HCT116 (cell line): ENCODE results near the gene HOXA7. TPM values are rescaled to one million over a fixed set of nuclear protein-coding genes. Genes with fewer than 3 reads are reported as not detected.
A peak's percentile ranks its signal among the peaks of the same experiment; 100 is the strongest.

Experiments used
- ATAC-seq: fragments of 200-7000 bp; cut with Tn5 transposase; 2 replicates; pipeline ENCODE4 v1.9.1; 2020; ENCODE audit warnings: mild to moderate bottlenecking, moderate library complexity
- BruUV-seq: library from RNA; stranded (reverse); fragments of 400-500 nt; replicated peaks from 2 replicates; lab custom pipeline; 2021; lab: Mats Ljungman, UMichigan
- CTCF ChIA-PET: fragments of 300-600 bp; sonication (Branson Sonifier 250); formaldehyde crosslinking; loops from one replicate; lab custom pipeline; 2021; ENCODE audit warnings: antibody characterized with exemption; lab: Charles Lee
- POLR2A ChIA-PET: fragments of 300-600, 350-600 bp; sonication (Branson Sonifier 250); formaldehyde crosslinking; loops from one replicate; lab custom pipeline; 2021; ENCODE audit warnings: antibody characterized with exemption; lab: Charles Lee
- RAD21 ChIA-PET, 2 experiments: fragments of 300-600 bp; sonication (Branson Sonifier 250); formaldehyde crosslinking; loops; one replicate each; lab custom pipeline; 2023; ENCODE audit warnings: low total read pairs in 2 of 2; ENCODE audit not compliant: uncharacterized antibody in 2 of 2, unreplicated experiment in 2 of 2, low non-redundant PET in 1 of 2; lab: Charles Lee
- DNase-seq: peaks from one replicate; pipeline ENCODE4 v3.0.0-alpha.2; 2010; ENCODE audit warnings: low read depth, low spot score
- H2AFZ ChIP-seq: fragments of 200-600 bp; shearing (Covaris generic), sonication (generic); 2 replicates; pipeline ENCODE4 v1.6.1; 2017; ENCODE audit warnings: low read depth, mixed run types, mixed read lengths, antibody characterized with exemption, low read length; ENCODE audit not compliant: poor library complexity, severe bottlenecking
- H3K27ac ChIP-seq: 2 replicates; pipeline ENCODE4 v1.5.1; 2012; ENCODE audit warnings: low read depth, low read length
- H3K27me3 ChIP-seq: fragments of 200-600 bp; sonication (generic); 2 replicates; pipeline ENCODE4 v1.6.1; 2016; ENCODE audit warnings: mixed run types, low read length, mixed read lengths; ENCODE audit not compliant: insufficient read depth
- H3K36me3 ChIP-seq, 2 experiments: fragments of 200-500 bp in 1 of 2; fragments of 200-600 bp in 1 of 2; sonication (Bioruptor generic) in 1 of 2; sonication (generic) in 1 of 2; 2 replicates each; pipeline versions ENCODE4 v1.5.1 to v1.6.1; 2014 to 2016; ENCODE audit warnings: low read length in 2 of 2, inconsistent platforms in 1 of 2, mixed read lengths in 1 of 2, mixed run types in 1 of 2; ENCODE audit not compliant: insufficient read depth in 2 of 2, control insufficient read depth in 1 of 2
- H3K4me1 ChIP-seq, 2 experiments: fragments of 200-600 bp in 1 of 2; sonication (generic) in 1 of 2; 2 replicates each; pipeline versions ENCODE4 v1.5.1 to v1.6.1; 2012 to 2017; ENCODE audit warnings: low read length in 2 of 2, inconsistent platforms in 1 of 2, mild to moderate bottlenecking in 1 of 2, mixed read lengths in 1 of 2, mixed run types in 1 of 2, moderate library complexity in 1 of 2; ENCODE audit not compliant: insufficient read depth in 2 of 2, control insufficient read depth in 1 of 2
- H3K4me2 ChIP-seq: fragments of 200-600 bp; sonication (generic); 2 replicates; pipeline ENCODE4 v1.6.1; 2017; ENCODE audit warnings: mixed run types, low read length, mixed read lengths
- H3K4me3 ChIP-seq, 2 experiments: fragments of 200-600 bp in 1 of 2; sonication (generic) in 1 of 2; replicated peaks in 1 of 2; 2 replicates each; pipeline ENCODE4 v1.5.1; 2011 to 2016; ENCODE audit warnings: low read length in 2 of 2, control low read depth in 1 of 2, low read depth in 1 of 2, mild to moderate bottlenecking in 1 of 2, mixed read lengths in 1 of 2, mixed run types in 1 of 2
- H3K79me2 ChIP-seq: fragments of 200-600 bp; sonication (generic); 2 replicates; pipeline ENCODE4 v1.6.1; 2017; ENCODE audit warnings: mild to moderate bottlenecking, mixed run types, low read length, moderate library complexity, mixed read lengths; ENCODE audit not compliant: insufficient read depth
- H3K9ac ChIP-seq: fragments of 200-600 bp; sonication (generic); 2 replicates; pipeline ENCODE4 v1.6.1; 2016; ENCODE audit warnings: low read length, mixed read lengths
- H3K9me2 ChIP-seq: fragments of 200-600 bp; sonication (generic), shearing (Covaris generic); 2 replicates; pipeline ENCODE4 v1.6.1; 2017; ENCODE audit warnings: mixed run types, mild to moderate bottlenecking, moderate library complexity; ENCODE audit not compliant: insufficient read depth
- H3K9me3 ChIP-seq, 2 experiments: fragments of 200-500 bp in 1 of 2; fragments of 200-600 bp in 1 of 2; sonication (Bioruptor generic) in 1 of 2; sonication (generic) in 1 of 2; 2 replicates each; pipeline ENCODE4 v1.6.1; 2014 to 2017; ENCODE audit warnings: low read length in 2 of 2, mixed read lengths in 2 of 2, inconsistent platforms in 1 of 2, low read depth in 1 of 2, mild to moderate bottlenecking in 1 of 2, mixed run types in 1 of 2, moderate library complexity in 1 of 2; ENCODE audit not compliant: control insufficient read depth in 1 of 2, insufficient read depth in 1 of 2
- H4K20me1 ChIP-seq: fragments of 200-600 bp; sonication (generic), shearing (Covaris generic); 2 replicates; pipeline ENCODE4 v1.6.1; 2017; ENCODE audit warnings: mixed run types, mild to moderate bottlenecking, moderate library complexity; ENCODE audit not compliant: insufficient read depth
- CBX3 ChIP-seq: IDR thresholded peaks from 2 replicates; pipeline ENCODE4 v1.6.1; 2012; ENCODE audit warnings: low read depth
- CEBPB ChIP-seq: IDR thresholded peaks from 2 replicates; pipeline ENCODE4 v1.6.1; 2012; ENCODE audit warnings: low read depth
- FOSL1 ChIP-seq: IDR thresholded peaks from 2 replicates; pipeline ENCODE4 v1.6.1; 2012; ENCODE audit warnings: low read depth
- POLR2A ChIP-seq: IDR thresholded peaks from 2 replicates; pipeline ENCODE4 v1.7.0; 2011; ENCODE audit warnings: borderline replicate concordance; ENCODE audit not compliant: insufficient read depth, insufficient read length; ENCODE audit errors: extremely low read depth
- POLR2AphosphoS5 ChIP-seq: IDR thresholded peaks from 2 replicates; pipeline ENCODE4 v1.6.1; 2011; ENCODE audit warnings: mild to moderate bottlenecking, low read depth, low read length, moderate library complexity
- SIN3A ChIP-seq: IDR thresholded peaks from 2 replicates; pipeline ENCODE4 v1.6.1; 2012; ENCODE audit warnings: low read depth
- TCF7L2 ChIP-seq: IDR thresholded peaks from 2 replicates; pipeline ENCODE4 v1.7.0; 2011; ENCODE audit warnings: borderline replicate concordance, inconsistent platforms; ENCODE audit not compliant: insufficient read depth, insufficient read length; ENCODE audit errors: extremely low read depth
- ZNF274 ChIP-seq: fragments of 200-500 bp; sonication (Bioruptor generic); IDR thresholded peaks from 2 replicates; pipeline ENCODE4 v1.6.1; 2014; ENCODE audit warnings: mild to moderate bottlenecking, low read depth, low read length, inconsistent platforms
- intact Hi-C: fragments of 100-400 bp; cut with micrococcal nuclease; formaldehyde crosslinking; loops from 2 replicates; pipeline ENCODE4 v1.10.0; 2022
- total RNA-seq: library from RNA; stranded (reverse); gene quantifications from one replicate; pipeline ENCODE4 v1.2.1, GENCODE V29; 2021; ENCODE audit not compliant: unreplicated experiment
- TF ChIP-seq, protein P1 (sequence below): IDR thresholded peaks from 2 replicates; pipeline ENCODE4 v1.6.1; 2011; ENCODE audit warnings: mild to moderate bottlenecking, low read length, moderate library complexity; ENCODE audit not compliant: insufficient replicate concordance; ENCODE audit errors: extremely low read depth
- TF ChIP-seq, protein P2 (sequence below): IDR thresholded peaks from 2 replicates; pipeline ENCODE4 v1.6.1; 2012
- TF ChIP-seq, protein P3 (sequence below): IDR thresholded peaks from 2 replicates; pipeline ENCODE4 v1.6.1; 2012

HOXA7 gene
- total RNA-seq, 1 experiment from 2014 or later = 15.0 TPM

DNA sequence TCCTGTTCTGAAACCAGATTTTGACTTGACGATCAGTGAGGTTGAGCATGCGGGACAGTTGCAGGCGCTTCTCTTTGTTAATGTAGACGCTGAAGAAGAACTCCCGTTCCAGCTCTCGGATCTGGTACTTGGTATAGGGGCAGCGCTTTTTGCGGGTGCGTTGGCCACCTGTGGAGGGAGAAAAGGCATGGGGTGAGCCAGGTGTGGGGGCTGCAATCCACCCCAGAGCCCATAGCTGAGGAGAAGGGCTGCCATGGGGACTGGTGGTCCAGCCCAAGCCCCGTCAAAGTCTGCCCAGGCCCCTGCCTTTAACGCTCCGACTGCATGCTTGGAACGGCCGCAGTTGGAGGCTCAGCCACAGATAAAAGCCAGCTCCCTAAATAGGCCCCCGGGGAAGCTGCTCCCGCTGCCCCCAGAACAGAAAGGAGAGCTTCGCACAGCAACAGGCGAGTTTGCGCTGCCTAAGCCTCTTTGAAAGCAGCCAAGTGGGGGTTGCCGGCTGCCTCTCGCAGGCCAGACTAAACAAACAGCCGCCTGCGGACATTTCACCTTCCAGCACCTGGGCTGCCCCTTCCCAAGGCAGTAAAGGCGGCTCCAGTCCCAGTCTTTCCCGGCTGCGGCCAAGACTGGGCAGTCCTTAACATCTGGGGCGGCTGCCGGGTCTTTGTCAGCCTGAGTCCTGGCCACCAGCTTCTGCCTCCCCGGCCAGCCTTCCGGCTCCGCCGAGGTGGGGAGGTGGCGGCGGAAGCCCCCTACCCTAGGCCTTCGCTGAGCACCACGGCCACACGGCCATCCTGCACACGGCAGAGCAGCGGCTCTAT, 26.6 kb upstream of the HOXA7 start:
- Histone ChIP-seq H3K79me2 (peaks cover 19% of the 10 kb centered on the region; the same call in 1 of the 2 replicates), H3K36me3 (no peaks in the 10 kb centered on the region), H3K4me1 (peaks cover 28 to 54% of the 10 kb centered on the region in 2 experiments), H3K9me2 (no peaks in the 10 kb centered on the region), H3K4me3 (peak overlapping the region; percentile 70 to 85), H3K9me3 (no peaks in the 10 kb centered on the region), H3K9ac (peak overlapping the region; percentile 85), H2AFZ (no peak overlapping the region), H3K4me2 (peak overlapping the region; percentile 100), H3K27ac (peak overlapping the region; percentile 88), H3K27me3 (no peaks in the 10 kb centered on the region), H4K20me1 (no peaks in the 10 kb centered on the region)
- ChIA-PET POLR2A (interaction anchor here (1.6 kb wide), 1 partner anchor 13 kb away, joined by 3 read pairs; no protein-coding TSS in a partner anchor), RAD21 (no interaction called here), CTCF (interaction anchor here (1.4 kb wide), 1 partner anchor 13 kb away, joined by 5 read pairs; no protein-coding TSS in a partner anchor)
- DNase-seq (no peak), ATAC-seq (no peak)
- intact Hi-C loops = no loop called here
- no TSS peak for BruUV-seq
- no peak for TF ChIP-seq CEBPB

DNA sequence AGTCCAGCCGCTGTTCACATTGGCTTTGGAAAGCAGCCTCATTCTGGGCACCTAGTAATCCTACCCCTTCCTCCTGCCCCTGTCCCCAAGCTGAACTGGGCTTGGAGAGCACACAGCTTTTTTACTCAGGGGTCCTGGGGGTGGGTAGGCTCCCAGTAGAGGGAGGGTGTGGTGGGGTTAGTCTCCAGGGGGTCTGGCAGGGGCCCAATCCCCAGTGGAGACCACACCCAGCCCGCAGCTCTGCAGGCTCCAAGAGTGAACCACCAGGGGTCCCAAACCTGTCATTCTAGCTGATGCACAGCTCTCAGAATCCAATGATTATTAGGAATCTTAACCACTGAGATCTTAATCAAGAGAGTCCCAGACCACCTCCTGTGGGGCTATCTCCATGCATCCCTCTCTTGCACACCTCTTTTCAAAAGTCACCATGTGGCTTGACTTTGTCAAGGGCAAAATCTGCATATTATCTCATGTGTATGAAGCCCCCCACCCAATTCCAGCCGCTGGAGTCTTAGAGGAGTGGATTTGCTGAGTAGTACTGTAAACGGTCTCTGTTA, 25.9 kb upstream of the HOXA7 start:
- H3K36me3 ChIP-seq = no peaks in the 10 kb centered on the region
- no peak overlapping the region for H3K4me3 ChIP-seq
- intact Hi-C loops = no loop called here
- no peak overlapping the region for H3K27ac ChIP-seq
- no peaks in the 10 kb centered on the region for H3K9me3 ChIP-seq
- no peak for ATAC-seq
- H3K9me2 ChIP-seq = no peaks in the 10 kb centered on the region
- no peaks in the 10 kb centered on the region for H4K20me1 ChIP-seq
- H3K79me2 ChIP-seq = peaks cover 19% of the 10 kb centered on the region; the same call in 1 of the 2 replicates
- H3K27me3 ChIP-seq = no peaks in the 10 kb centered on the region
- H3K4me1 ChIP-seq = peaks cover 30 to 54% of the 10 kb centered on the region in 2 experiments
- ChIA-PET CTCF (interaction anchor here (1.4 kb wide), 1 partner anchor 14 kb away, joined by 5 read pairs; no protein-coding TSS in a partner anchor), POLR2A (interaction anchor here (1.6 kb wide), 1 partner anchor 14 kb away, joined by 3 read pairs; no protein-coding TSS in a partner anchor), RAD21 (no interaction called here)
- no peak overlapping the region for H2AFZ ChIP-seq
- no peak overlapping the region for H3K4me2 ChIP-seq
- no TSS peak for BruUV-seq
- H3K9ac ChIP-seq = no peak overlapping the region
- no peak for DNase-seq
- TF ChIP-seq POLR2A (no peak), ZNF274 (no peak), SIN3A (no peak), TCF7L2 (no peak), POLR2AphosphoS5 (no peak), FOSL1 (no peak), CBX3 (no peak)
- TF ChIP-seq, protein P1, sequence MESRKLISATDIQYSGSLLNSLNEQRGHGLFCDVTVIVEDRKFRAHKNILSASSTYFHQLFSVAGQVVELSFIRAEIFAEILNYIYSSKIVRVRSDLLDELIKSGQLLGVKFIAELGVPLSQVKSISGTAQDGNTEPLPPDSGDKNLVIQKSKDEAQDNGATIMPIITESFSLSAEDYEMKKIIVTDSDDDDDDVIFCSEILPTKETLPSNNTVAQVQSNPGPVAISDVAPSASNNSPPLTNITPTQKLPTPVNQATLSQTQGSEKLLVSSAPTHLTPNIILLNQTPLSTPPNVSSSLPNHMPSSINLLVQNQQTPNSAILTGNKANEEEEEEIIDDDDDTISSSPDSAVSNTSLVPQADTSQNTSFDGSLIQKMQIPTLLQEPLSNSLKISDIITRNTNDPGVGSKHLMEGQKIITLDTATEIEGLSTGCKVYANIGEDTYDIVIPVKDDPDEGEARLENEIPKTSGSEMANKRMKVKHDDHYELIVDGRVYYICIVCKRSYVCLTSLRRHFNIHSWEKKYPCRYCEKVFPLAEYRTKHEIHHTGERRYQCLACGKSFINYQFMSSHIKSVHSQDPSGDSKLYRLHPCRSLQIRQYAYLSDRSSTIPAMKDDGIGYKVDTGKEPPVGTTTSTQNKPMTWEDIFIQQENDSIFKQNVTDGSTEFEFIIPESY = no peak
- TF ChIP-seq, protein P2, sequence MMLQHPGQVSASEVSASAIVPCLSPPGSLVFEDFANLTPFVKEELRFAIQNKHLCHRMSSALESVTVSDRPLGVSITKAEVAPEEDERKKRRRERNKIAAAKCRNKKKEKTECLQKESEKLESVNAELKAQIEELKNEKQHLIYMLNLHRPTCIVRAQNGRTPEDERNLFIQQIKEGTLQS = no peak
- TF ChIP-seq, protein P3, sequence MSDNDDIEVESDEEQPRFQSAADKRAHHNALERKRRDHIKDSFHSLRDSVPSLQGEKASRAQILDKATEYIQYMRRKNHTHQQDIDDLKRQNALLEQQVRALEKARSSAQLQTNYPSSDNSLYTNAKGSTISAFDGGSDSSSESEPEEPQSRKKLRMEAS = no peak
